ENCODE measurements around the gene CAPZA2. TPM values are rescaled to one million over a fixed set of nuclear protein-coding genes. Genes with fewer than 3 reads are reported as not detected.

CAPZA2 gene
- total and polyA plus RNA-seq, 9 of the 15 experiments (the other 6 are each of a cell fraction or from before 2014, with no cell fraction given) = 67.0 to 524 (median 176) TPM

- TF ChIP-seq MED1 (CRISPR knock-in tag; IDR thresholded peaks at IDR 0.05; ENCODE audit: borderline replicate concordance) (no peak), MAFG (tag; conservative IDR thresholded peaks at IDR 0.05) (peak; percentile 20; the same call in 1 of the 2 replicates), ZNF12 (CRISPR knock-in tag; IDR thresholded peaks at IDR 0.05) (no peak), THRAP3 (IDR thresholded peaks at IDR 0.05; ENCODE audit: borderline replicate concordance) (peak; percentile 100), ARNT (IDR thresholded peaks at IDR 0.05) (peak; percentile 98 to 100), ARID4B (CRISPR knock-in tag; IDR thresholded peaks at IDR 0.05) (no peak), FOXA1 (IDR thresholded peaks at IDR 0.05; ENCODE audit: borderline replicate concordance) (no peak), GATAD2A (IDR thresholded peaks at IDR 0.05) (peak; percentile 100), ZNF436 (CRISPR knock-in tag; IDR thresholded peaks at IDR 0.05) (no peak), NONO (IDR thresholded peaks at IDR 0.05; ENCODE audit: low read depth in 2 of 2, low read length in 1 of 2) (no peak), STAG1 (CRISPR knock-in tag; IDR thresholded peaks at IDR 0.05; ENCODE audit: borderline replicate concordance) (no peak), MXI1 (IDR thresholded peaks at IDR 0.05; ENCODE audit: low read depth, low read length) (no peak), MTF1 (CRISPR knock-in tag; IDR thresholded peaks at IDR 0.05; ENCODE audit: borderline replicate concordance) (no peak), ZNF324 (CRISPR knock-in tag; IDR thresholded peaks at IDR 0.05) (no peak), RNF219 (CRISPR knock-in tag; IDR thresholded peaks at IDR 0.05) (no peak)
- TF ChIP-seq, protein P1, sequence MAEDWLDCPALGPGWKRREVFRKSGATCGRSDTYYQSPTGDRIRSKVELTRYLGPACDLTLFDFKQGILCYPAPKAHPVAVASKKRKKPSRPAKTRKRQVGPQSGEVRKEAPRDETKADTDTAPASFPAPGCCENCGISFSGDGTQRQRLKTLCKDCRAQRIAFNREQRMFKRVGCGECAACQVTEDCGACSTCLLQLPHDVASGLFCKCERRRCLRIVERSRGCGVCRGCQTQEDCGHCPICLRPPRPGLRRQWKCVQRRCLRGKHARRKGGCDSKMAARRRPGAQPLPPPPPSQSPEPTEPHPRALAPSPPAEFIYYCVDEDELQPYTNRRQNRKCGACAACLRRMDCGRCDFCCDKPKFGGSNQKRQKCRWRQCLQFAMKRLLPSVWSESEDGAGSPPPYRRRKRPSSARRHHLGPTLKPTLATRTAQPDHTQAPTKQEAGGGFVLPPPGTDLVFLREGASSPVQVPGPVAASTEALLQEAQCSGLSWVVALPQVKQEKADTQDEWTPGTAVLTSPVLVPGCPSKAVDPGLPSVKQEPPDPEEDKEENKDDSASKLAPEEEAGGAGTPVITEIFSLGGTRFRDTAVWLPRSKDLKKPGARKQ (CRISPR knock-in tag; IDR thresholded peaks at IDR 0.05) = no peak
- TF ChIP-seq, protein P2, sequence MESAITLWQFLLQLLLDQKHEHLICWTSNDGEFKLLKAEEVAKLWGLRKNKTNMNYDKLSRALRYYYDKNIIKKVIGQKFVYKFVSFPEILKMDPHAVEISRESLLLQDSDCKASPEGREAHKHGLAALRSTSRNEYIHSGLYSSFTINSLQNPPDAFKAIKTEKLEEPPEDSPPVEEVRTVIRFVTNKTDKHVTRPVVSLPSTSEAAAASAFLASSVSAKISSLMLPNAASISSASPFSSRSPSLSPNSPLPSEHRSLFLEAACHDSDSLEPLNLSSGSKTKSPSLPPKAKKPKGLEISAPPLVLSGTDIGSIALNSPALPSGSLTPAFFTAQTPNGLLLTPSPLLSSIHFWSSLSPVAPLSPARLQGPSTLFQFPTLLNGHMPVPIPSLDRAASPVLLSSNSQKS (CRISPR knock-in tag; IDR thresholded peaks at IDR 0.05) = no peak
These were observed 87.8 kb downstream of the CAPZA2 start (continued) for GRCh38 chr7:116949941-116950801.

Measured in K562 (cell line).